ENCODE data around the gene INTS3.
A peak's percentile ranks its signal among the peaks of the same experiment; 100 is the strongest.
"Not testable (repeated sequence)": the region's sequence is repeated elsewhere in the genome, so short reads cannot be mapped to it uniquely, and the experiment has no call there.

INTS3 gene

DNA sequence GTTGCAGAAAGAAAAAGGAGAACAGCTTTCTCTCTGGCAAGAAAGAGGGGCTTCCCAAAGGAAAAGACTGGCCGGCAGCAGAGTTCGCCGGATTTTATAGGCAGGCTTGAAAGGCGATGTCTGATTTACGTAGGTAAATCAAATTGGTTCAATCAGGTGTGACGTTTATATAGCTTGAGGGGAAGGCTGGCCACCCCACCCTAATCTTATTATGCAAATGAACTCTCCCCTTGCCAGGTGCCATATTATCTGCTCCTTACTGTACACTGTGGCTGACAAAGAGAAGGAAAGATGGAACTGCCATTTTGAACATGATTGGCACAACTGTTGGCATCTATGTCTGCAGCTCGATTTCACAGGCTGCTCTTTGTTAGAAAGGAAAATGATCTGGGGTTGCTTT is 16.8 kb upstream of the INTS3 start:
- DNase-seq: no peak

DNA sequence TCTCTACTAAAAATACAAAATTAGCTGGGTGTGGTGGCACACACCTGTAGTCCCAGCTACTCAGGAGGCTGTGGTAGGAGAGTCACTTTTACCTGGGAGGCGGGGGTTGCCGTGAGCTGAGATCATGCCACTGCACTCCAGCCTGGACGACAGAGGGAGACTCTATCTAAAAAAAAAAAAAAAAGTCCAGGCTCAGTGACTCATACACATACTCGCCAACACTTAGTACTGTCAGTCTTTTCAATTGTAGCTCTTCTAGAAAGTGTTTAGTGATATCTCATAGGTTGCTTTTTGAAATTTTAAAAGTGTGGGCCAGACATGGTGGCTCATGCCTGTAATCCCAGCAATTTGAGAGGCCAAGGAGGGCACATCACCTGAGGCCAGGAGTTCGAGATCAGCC is 11.6 kb upstream of the INTS3 start:
- DNase-seq: not testable (repeated sequence)

DNA sequence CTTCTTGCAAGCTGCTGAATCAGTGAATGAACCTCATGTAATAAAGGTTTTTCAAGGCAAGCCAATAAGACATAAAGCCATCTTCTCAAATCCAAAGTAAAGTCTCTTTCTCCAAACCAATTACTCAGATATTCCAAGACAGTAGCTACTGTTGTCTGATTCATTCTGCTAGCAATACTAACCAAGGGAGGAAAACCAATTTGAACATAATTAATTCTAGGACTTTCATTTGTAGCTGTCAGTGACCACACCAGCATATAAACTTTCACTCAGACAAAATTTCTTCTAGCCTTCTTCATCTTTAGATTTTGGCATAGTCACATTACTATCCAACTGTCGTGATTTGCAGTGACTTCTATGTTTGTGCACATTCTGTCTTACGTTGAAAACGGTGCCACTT is 10.5 kb upstream of the INTS3 start:
- DNase-seq: no peak

DNA sequence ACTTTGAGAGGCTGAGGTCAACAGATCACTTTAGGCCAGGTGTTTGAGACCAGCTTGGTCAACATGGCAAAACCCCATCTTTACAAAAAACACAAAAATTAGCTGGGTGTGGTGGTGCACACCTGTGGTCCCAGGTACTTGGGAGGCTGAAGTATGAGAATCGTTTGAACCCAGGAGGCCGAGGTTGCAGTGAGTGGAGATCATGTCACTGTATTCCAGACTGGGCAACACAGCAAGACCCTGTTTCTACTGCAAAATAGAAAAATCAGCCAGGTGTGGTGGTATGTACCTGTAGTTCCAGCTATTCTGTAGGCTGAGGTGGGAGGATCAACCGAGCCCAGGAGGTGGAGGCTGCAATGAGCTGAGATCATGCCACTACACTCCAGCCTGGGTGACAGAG is 4.2 kb upstream of the INTS3 start:
- no peak for DNase-seq

DNA sequence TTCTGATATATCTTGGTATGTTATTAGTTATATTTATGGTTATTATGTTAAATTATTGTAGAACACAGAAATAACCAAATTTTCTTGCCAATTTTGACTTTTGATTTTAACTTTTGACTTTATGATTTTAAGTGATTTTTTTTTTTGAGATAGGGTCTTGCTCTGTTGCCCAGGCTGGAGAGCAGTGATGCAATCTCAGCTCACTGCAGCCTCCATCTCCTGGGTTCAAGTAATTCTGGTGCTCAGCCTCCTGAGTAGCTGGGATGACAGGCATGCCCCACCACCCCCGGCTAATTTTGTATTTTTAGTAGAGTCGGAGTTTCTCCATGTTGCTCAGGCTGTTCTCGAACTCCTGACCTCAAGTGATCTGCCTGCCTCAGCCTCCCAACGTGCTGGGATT is 3.2 kb upstream of the INTS3 start:
- DNase-seq: not testable (repeated sequence)

DNA sequence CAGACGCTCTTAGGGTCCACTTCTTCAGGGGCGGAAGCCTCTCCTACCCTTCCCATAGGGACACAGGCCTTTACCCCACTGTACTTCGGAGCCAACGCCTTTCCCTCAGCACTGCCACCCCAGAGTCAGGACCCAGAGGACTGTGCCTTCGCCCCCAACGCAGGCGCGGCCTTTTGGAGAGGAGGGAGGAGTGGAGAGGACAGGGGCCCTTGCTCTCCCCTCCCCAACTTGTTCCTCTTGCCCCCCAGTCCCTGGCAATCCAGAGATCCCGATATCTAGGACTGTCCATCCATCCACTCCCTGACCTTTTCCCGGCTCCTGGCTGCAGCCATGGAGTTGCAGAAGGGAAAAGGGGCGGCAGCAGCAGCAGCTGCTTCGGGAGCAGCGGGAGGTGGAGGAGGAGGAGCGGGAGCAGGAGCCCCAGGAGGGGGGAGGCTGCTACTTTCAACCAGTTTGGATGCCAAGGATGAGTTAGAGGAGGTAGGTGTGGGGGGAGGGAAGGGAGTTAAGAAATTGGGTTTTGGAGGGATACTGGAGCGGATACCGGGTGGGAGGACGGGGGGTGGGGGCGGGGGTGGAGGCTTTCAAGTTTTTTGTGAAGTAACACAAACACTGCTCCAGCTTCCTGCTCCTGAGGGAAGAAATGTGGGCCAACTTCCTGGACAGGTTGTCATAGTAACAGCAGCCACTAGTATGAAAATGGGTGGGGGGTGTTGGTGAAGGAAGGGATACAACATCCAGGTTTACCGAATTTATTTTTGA is 636 bp downstream of the INTS3 start:
- DNase-seq: no peak

DNA sequence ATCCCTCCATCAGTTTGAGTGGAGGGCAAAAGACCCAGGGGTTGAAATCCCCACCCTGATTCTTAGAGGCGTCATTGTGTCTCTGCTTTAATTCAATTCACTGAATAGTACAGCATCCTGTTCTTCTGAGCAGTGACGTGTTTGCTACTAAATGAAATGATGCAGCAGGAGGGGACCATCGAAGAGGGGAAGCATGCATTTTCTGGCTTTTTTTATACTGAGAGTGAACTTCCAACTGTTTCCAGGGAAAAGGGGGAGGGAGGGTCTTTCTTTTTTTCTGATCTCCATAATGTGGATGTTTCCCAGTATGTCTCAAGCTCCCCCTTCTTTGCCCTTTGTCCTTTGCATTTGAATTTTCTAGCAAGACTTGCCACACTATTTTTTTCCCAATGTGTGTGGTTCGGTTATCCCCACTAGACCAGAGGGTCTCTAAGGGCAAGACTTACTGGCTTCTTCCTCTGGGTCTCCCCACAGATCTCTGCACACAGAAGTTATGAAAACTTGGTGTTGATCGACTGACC is 2.7 kb downstream of the INTS3 start:
- no peak for DNase-seq

DNA sequence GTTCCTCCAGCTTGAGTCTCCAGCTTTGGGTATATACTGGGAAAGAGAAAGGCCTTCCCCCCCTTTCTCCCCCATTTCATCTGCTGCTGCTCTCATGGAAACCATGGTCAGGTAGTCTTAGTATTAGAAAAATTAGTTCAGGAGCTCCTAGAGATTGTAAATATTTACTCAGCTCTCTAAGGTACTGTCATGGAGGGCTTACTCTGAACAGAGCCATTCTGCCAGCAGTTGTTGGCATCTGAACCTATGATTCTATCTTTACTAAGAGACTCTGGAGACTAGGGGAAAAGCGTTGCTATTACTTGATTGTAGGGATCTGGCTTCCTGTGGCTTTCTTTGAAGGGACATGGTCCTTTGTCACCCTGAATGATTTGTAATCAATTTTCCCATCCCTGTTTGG is 6.1 kb downstream of the INTS3 start:
- no peak for DNase-seq

DNA sequence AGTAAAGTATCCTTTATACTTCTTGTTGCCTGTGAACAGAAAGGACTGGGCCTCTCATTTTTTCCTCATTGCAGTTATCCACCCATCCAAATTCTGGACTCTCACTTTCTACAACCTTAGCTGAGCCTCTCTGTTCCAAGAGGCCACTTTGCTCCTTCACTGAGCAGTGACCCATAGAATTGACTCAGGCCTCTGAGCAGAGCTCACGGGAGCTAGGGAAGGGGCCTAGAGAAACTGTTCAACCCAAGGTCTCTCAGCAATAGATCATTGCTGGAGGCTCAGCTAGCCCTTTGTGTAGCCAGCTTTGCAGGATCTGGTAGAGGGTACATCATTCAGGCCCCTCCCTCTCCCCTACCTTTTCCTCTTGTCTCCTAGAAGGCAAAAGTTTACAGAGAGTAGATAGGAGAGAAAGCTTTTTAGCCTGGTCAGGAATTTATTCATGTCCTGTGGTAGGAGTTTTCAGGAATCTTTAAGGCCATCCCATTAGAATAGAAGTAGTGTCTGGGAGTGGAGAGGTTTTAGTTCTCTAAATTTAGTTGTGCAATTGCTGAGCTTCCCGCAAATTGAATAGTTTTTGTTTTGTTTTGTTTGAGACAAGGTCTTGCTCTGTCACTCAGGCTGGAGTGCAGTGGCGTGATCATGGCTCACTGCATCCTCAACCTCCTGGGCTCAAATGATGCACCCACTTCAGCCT is 6.7 kb downstream of the INTS3 start:
- no peak for DNase-seq

DNA sequence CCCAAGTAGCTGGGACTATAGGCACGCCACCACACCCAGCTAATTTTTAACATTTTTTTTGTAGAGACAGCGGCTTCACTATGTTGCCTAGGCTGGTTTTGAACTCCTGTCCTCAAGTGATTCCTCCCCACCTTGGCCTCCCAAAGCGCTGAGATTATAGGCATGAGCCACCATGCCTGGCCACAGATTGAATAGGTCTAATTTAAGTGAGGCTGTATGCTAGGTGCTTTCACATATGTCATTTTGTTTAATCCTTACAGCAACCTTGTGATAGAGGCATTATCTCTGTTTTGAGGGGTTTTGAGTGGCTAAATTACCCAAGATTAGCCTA is 7.2 kb downstream of the INTS3 start:
- no peak for DNase-seq

DNA sequence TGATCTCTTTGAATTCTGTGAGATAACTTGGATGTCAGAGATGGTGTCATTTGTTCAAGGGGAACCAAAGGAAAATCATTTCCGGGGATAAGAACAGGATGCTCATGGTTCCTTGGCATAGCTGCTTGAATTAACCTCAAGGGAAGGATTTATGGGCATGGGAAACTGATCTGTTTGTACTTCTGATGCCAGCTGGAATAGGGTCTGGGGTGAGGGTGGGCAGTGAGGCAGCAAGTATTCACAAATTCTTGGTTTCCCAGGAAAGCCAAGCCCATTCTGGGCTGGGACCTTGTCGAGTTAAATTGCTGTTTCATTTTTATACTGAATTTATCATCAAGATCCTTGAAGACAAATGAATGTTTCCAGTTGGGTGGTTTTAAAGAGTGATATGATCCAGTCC is 14.1 kb downstream of the INTS3 start:
- no peak for DNase-seq

DNA sequence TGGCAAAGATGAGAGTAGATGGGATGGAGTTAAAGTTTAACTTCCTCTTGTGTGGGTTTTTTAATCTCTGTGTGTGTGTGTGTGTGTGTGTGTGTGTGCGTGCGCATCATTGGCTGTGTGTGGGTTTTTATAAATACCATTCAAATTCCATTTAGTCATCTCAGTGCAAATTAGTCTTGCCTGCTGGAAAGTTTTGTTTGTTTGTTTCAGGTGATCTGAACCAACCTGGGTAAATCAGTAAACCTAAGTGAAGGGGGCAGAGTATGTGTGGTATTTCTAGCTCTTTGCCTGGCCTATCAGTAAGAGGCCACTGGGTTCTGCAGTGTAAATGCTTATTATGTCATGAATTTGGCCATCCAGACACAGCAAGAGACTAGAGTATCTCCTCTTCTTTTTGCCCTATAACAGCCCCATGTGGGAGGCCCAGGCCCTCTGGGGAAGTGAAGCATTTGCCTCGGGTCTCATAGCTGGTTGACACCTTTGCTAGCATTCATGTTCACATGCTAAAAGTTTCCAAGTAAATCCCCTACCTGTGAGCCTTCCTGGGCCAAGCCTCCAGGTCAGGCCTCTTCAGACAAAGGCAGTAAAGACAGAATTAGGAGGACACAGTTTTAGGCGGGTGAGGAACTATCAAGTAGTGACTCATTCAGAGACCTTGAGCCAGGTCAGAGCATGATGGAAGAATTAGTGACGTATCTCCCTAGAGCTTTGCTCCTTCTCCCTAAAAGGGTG is 14.7 kb downstream of the INTS3 start:
- no peak for DNase-seq

DNA sequence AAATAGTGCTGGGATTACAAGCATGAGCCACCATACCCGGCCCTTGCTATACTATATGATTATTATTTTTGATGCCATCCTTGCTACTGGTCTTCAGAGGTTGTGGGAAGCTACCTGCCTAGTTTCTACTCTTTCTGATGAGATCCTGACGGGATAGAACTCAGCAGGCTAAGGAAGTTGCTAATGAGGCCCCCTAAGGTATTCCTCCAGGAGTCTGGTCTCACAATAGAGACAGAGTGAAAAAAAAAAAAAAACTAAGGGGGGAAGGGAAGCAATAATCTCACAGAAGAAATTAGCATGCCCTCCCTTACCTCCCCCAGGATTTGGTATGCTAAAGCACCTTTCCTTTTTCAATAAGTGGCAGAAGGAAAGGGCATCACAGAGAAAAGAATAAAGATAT is 17.6 kb downstream of the INTS3 start:
- DNase-seq: no peak

DNA sequence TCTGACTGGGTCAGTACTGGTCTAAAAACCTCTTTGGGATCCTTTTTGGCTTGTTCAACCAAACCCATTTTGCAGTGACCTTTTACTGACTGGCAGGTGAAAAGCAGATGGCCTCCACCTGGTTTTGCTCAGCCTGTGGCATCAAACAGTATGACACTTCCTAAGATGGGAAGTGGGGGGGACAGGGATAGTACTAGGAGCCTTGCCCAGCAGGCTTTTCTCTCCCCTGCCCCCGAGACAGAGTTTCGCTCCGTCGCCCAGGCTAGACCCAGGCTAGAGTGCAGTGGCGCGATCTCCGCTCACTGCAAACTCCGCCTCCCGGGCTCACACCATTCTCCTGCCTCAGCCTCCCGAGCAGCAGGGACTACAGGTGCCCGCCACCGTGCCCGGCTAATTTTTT is 18.3 kb downstream of the INTS3 start:
- DNase-seq: no peak

DNA sequence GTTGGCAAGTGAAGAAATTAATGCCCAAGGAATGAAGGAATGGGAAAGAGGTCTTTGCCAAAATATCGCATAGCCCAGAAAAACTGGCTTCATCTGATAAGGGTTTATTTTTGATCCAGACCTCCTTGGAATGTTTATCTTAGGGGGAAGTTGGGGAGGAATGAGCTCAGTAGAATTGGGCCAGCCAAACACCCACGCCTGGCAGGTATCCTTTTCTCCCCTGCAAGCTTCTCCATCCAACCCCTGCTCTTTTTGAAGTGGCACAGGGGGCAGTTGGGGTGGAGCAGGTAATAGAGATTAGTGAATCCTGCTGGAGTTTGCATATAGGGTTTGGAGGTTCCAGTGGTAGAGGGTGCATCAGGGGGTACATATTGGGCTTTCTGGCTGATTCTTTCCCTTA is 21.1 kb downstream of the INTS3 start:
- no peak for DNase-seq

DNA sequence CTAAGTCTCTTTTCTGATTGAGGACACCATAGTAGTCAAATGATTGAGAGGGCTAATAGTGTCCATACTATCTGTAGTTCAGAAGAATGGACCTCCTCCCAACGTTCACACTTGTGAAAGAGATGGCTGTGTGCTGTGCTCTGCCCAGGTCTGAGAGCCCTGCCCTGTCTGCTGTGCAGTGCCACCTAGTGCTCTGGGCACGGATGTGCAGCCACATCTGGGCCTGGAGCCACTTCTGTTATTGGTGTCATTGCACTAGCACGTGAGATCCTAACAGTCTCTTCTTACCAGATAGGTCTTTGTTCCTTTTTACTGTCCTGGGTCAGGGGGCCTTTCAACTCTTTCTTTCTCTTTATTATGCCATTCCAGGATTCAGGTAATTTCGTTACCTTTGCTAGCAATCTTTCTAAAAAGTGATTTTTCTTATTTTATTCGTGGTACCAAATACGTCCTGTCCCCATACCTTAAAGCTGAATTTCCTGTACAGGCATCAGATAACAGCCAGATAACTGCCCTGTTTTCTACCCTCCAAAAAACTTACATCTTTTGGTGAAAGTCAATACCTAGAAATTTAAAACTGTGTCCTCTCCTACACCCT is 21.7 kb downstream of the INTS3 start:
- DNase-seq: peak; percentile 46 to 70

DNA sequence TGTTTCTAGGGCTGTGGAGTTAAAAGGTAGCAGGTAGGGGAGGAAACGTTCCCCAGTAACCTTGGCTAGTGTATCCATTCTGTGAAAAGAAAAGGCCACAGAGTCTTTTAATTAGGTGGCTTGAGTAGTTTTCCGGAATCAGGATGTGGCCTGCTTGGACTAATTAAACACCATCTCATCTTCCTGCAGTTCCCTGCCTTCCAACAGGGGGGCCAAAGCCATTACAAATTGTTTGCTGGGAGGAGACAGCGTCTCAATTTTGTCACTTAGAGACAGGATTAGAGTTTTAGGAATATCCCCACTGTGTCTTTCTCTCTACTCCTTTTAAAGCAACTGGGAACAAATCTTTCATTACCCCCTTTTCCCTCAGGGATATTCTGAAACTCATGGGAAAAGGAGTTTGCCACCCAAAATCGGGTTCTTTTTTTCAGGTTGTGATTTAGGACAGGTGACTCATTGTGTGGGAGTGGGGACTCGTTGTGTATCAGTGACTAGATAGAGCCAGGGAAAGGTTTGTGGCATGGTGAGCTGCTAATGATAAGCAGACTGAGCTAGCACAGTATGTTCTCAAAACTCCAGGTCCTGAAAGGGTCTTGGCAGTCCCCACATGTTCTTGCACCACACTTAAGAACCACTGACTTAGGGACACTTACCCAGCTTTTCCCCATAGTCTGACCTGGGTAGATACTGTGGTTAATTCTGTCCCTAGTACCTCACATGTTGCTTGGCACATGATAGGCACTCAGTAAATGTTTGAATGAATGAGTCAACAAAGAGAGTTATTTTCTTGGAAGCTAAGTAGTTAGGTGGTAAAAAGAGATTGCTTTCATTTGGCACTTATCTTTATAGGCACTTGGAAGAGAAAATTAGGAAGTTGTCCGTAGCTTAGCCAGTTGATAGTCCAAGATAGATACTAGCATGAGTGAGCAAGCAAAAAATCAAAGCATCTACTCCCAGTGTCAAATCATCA is 22.5 kb downstream of the INTS3 start:
- no peak for DNase-seq

DNA sequence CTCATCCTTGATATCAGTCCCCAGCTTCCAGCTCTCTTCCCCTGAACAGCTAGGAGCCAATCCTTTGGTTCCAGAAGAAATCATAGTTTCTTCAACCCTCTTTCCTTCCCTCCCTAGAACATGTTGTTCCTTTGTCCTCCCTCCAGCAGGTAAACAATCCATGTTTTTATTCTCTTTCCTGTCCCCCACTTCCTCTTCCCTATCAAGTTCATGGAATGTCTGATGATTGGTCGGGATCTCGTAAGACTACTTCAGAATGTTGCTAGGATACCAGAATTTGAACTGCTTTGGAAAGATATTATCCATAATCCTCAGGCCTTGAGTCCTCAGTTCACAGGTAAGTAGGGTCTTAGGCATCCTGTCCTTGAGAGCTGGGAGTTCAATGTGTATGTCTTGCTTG is 24.2 kb downstream of the INTS3 start:
- no peak for DNase-seq

DNA sequence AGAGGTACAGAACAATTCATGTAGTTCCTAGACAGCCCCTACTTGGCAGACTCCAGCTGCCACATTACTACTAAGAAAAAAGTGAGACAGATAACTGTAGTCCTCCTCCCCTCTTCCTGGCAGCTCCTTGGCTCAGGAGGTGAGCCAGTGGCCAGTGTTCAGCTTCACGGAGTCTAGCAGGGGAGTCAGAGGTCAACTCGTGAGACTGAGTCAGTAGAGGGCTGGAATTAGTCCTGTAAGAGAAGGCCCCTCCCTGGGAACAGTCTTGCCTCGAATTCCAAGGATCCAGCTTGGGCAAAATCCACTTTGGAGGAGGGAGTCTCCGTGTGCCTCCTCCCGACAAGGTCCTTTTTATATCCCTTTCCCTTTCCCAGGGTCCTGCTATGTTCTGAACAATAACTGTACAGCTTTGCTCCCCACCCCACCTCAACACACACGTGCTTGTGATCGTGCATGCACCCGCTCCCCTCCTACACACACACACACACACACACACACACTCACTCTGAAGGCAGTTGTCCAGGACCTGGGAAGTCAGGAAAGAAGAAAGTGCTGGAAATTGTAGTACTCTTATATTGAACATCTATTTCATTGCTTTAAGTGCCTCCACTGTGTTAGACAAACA is 24.8 kb downstream of the INTS3 start:
- DNase-seq: no peak

DNA sequence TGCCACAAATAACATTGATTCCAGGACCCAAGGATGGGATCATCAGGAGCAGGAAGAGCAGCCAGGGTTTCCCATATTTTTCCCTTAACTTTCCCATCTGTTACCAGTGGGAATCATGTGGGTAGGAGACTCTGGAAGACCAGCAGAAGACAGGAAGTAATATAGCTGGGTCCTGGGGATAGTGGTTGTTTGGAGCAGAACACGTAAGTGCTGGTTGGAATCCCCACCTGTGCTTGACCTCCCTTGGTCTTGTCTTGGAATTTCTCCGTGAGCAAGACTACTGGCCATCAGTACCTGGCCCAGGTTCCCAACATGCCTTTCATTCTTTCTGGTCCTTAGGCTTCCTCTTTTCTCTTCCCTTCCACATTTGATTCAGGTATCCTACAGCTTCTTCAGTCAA is 26.4 kb downstream of the INTS3 start:
- DNase-seq: no peak

DNA sequence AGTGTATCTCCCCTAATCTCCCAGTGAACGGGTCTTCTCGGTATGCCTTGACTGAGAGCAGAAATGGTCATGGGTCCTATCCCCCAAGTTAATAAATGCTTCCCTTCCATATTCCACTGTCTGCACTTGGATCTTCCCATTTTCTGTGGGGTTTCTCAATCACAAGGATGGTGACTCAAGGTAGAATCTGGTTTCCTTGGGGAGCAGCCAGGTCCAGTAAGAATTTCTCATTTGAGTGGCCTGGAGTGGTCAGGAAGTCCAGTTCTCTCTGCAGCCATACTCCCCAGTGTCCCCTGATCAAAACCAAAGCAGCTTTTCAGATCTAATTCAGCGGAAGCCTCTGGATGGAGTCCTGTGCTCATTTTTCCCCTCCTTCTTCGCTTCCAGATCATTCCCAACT is 32.6 kb downstream of the INTS3 start:
- no peak for DNase-seq

All from NCI-H1930 (cell line).